ENCODE measurements around the gene DDX21.
"Not testable (repeated sequence)": the region's sequence is repeated elsewhere in the genome, so short reads cannot be mapped to it uniquely, and the experiment has no call there.

DDX21 gene

GRCh38 chr10:68955832-68956532 is at the start of gene DDX21:
Gene DDX21, plus strand, starts transcription at chr10:68956170. Its CDS starts 56 bp downstream, at chr10:68956226.
- peak; percentile 95 for DNase-seq (ENCODE audit: low read depth)
- H3K4me3 ChIP-seq (ENCODE audit: low read depth, low read length) = peak within 1 kb of the TSS; percentile 87
- TF ChIP-seq, protein P1, sequence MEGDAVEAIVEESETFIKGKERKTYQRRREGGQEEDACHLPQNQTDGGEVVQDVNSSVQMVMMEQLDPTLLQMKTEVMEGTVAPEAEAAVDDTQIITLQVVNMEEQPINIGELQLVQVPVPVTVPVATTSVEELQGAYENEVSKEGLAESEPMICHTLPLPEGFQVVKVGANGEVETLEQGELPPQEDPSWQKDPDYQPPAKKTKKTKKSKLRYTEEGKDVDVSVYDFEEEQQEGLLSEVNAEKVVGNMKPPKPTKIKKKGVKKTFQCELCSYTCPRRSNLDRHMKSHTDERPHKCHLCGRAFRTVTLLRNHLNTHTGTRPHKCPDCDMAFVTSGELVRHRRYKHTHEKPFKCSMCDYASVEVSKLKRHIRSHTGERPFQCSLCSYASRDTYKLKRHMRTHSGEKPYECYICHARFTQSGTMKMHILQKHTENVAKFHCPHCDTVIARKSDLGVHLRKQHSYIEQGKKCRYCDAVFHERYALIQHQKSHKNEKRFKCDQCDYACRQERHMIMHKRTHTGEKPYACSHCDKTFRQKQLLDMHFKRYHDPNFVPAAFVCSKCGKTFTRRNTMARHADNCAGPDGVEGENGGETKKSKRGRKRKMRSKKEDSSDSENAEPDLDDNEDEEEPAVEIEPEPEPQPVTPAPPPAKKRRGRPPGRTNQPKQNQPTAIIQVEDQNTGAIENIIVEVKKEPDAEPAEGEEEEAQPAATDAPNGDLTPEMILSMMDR (IDR thresholded peaks at IDR 0.05; ENCODE audit: insufficient read depth, low read depth, low read length, missing control alignments) = peak; percentile 58

DNA sequence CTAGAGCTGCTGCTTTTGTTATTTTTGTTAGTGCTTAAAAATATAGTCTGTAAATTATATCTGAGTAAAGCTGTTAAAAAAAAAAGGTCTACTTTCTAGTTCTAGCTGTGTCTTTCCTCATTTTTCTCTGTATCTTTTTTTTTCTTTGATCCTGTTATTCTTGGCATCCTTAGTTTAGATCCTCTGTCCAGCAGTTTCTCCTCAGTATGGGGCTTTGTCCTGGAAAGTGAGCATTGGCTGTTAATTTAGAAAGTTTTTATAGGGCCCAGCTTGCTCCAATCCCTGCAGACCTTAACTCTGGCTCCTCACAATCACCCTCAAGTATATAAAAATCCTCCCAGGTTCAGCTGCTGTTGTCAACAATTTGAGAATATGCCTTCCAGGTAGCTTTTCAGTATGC is 31.4 kb upstream of the DDX21 start:
- H3K4me3 ChIP-seq (ENCODE audit: low read depth, low read length) = no peak overlapping the region
- no peak for DNase-seq (ENCODE audit: low read depth)
- TF ChIP-seq, protein P1 (IDR thresholded peaks at IDR 0.05; ENCODE audit: insufficient read depth, low read depth, low read length, missing control alignments) = no peak

DNA sequence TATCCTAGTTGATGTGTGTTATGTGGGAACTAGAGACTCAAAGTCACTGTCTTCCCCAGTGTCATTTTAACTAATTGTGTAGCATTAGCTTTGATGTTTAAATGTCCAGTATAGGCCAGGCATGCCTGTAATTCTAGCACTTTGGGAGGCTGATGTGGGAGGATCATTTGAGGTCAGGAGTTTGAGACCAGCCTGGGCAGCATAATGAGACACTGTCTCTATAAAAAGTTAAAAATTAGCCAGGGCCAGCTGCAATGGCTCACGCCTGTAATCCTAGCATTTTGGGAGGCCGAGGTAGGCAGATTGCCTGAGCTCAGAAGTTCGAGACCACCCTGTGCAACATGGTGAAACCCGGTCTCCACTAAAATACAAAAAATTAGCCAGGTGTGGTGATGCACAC is 30.5 kb upstream of the DDX21 start:
- TF ChIP-seq, protein P1 (IDR thresholded peaks at IDR 0.05; ENCODE audit: insufficient read depth, low read depth, low read length, missing control alignments) = no peak
- no peak overlapping the region for H3K4me3 ChIP-seq (ENCODE audit: low read depth, low read length)
- no peak for DNase-seq (ENCODE audit: low read depth)

- not testable (repeated sequence) for H3K4me3 ChIP-seq (ENCODE audit: low read depth, low read length); DNase-seq (ENCODE audit: low read depth)
Measured at GRCh38 chr10:68929157-68929556, 26.8 kb upstream of the DDX21 start.

DNA sequence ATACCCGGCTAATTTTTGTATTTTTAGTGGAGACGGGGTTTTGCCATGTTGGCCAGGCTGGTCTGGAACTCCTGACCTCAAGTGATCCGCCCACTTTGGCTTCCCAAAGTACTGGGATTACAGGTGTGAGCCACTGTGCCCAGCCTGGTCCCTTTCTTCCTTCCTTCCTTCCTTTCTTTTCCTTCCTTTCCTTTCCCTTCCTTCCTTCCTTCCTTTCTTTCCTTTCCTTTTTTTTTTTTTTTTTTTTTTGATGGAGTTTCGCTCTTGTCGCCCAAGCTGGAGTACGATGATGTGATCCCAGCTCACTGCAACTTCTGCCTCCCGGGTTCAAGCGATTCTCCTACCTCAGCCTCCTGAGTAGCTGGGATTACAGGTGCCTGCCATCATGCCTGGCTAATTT is 26.1 kb upstream of the DDX21 start:
- DNase-seq (ENCODE audit: low read depth); H3K4me3 ChIP-seq (ENCODE audit: low read depth, low read length): not testable (repeated sequence)

- not testable (repeated sequence) for DNase-seq (ENCODE audit: low read depth); H3K4me3 ChIP-seq (ENCODE audit: low read depth, low read length)
Measured at GRCh38 chr10:68932860-68933259, 23.1 kb upstream of the DDX21 start.

- H3K4me3 ChIP-seq (ENCODE audit: low read depth, low read length) = no peak overlapping the region
- TF ChIP-seq, protein P1 (IDR thresholded peaks at IDR 0.05; ENCODE audit: insufficient read depth, low read depth, low read length, missing control alignments) = no peak
- no peak for DNase-seq (ENCODE audit: low read depth)
Measured at GRCh38 chr10:68934994-68935393, 21.0 kb upstream of the DDX21 start.

- TF ChIP-seq, protein P1 (IDR thresholded peaks at IDR 0.05; ENCODE audit: insufficient read depth, low read depth, low read length, missing control alignments) = no peak
- no peak overlapping the region for H3K4me3 ChIP-seq (ENCODE audit: low read depth, low read length)
- DNase-seq (ENCODE audit: low read depth) = no peak
Measured at GRCh38 chr10:68938117-68938516, 17.9 kb upstream of the DDX21 start.

All from GM12865 (cell line).